IPS-18a (cell line): Measurements from ENCODE around the gene OR8D1.

Experiments used
- H3K27ac ChIP-seq: one replicate; pipeline ENCODE4 v1.5.1; 2013; ENCODE audit warnings: low read length
- H3K27me3 ChIP-seq: one replicate; pipeline ENCODE4 v1.6.1; 2013; ENCODE audit warnings: mild to moderate bottlenecking, low read length; ENCODE audit not compliant: control insufficient read depth, insufficient read depth
- H3K36me3 ChIP-seq: one replicate; pipeline ENCODE4 v1.6.1; 2013; ENCODE audit warnings: low read depth, low read length; ENCODE audit not compliant: control insufficient read depth
- H3K4me1 ChIP-seq: one replicate; pipeline ENCODE4 v1.6.1; 2013; ENCODE audit warnings: low read depth, low read length; ENCODE audit not compliant: control insufficient read depth
- H3K4me3 ChIP-seq: one replicate; pipeline ENCODE4 v1.5.1; 2013; ENCODE audit warnings: low read length
- H3K9ac ChIP-seq: one replicate; pipeline ENCODE4 v1.6.1; 2013; ENCODE audit warnings: mild to moderate bottlenecking, low read length, moderate library complexity
- H3K9me3 ChIP-seq: one replicate; pipeline ENCODE4 v1.6.1; 2013; ENCODE audit warnings: low read depth, low read length; ENCODE audit not compliant: control insufficient read depth

The OR8D1 gene

GRCh38 chr11:124313849-124314248 is at the start of gene OR8D1:
TSS of gene OR8D1 (minus strand) at chr11:124313949. CDS start at chr11:124310766, 3,183 bp downstream.
- Histone ChIP-seq H3K9ac (no peak within 1 kb of the TSS), H3K4me1 (no peaks in the 10 kb centered on the region), H3K9me3 (no peaks in the 10 kb centered on the region), H3K36me3 (no peaks in the 10 kb centered on the region), H3K27ac (no peak within 1 kb of the TSS), H3K4me3 (no peak within 1 kb of the TSS), H3K27me3 (no peaks in the 10 kb centered on the region)

GRCh38 chr11:124359566-124359965 is 45.8 kb upstream of the OR8D1 start:
- H3K27me3 ChIP-seq, result no peaks in the 10 kb centered on the region

GRCh38 chr11:124346311-124346955 is 32.7 kb upstream of the OR8D1 start:
- Histone ChIP-seq H3K36me3 (no peaks in the 10 kb centered on the region), H3K4me3 (no peak overlapping the region), H3K27ac (no peak overlapping the region), H3K27me3 (no peaks in the 10 kb centered on the region), H3K4me1 (no peaks in the 10 kb centered on the region), H3K9me3 (no peaks in the 10 kb centered on the region), H3K9ac (no peak overlapping the region)

More at GRCh38 chr11:124359566-124359965, 45.8 kb upstream of the OR8D1 start:
- H3K4me1 ChIP-seq, result no peaks in the 10 kb centered on the region
- no peaks in the 10 kb centered on the region for H3K9me3 ChIP-seq
- no peak overlapping the region for H3K4me3 ChIP-seq
- H3K36me3 ChIP-seq, result no peaks in the 10 kb centered on the region
- H3K9ac ChIP-seq, result no peak overlapping the region
- no peak overlapping the region for H3K27ac ChIP-seq

GRCh38 chr11:124344346-124344745 is 30.6 kb upstream of the OR8D1 start:
- Histone ChIP-seq H3K27ac (no peak overlapping the region), H3K4me1 (no peaks in the 10 kb centered on the region), H3K9me3 (no peaks in the 10 kb centered on the region), H3K27me3 (no peaks in the 10 kb centered on the region), H3K36me3 (no peaks in the 10 kb centered on the region), H3K4me3 (no peak overlapping the region), H3K9ac (no peak overlapping the region)

GRCh38 chr11:124340142-124340447 is 26.3 kb upstream of the OR8D1 start:
- H3K36me3 ChIP-seq, result no peaks in the 10 kb centered on the region
- no peaks in the 10 kb centered on the region for H3K27me3 ChIP-seq
- no peak overlapping the region for H3K9ac ChIP-seq
- no peaks in the 10 kb centered on the region for H3K4me1 ChIP-seq
- H3K27ac ChIP-seq, result no peak overlapping the region
- no peaks in the 10 kb centered on the region for H3K9me3 ChIP-seq
- no peak overlapping the region for H3K4me3 ChIP-seq

- Histone ChIP-seq H3K4me3 (no peak overlapping the region), H3K36me3 (no peaks in the 10 kb centered on the region), H3K9me3 (no peaks in the 10 kb centered on the region), H3K4me1 (no peaks in the 10 kb centered on the region), H3K27me3 (no peaks in the 10 kb centered on the region), H3K27ac (no peak overlapping the region), H3K9ac (no peak overlapping the region)
Observed at GRCh38 chr11:124339396-124340141, 25.8 kb upstream of the OR8D1 start.

- Histone ChIP-seq H3K4me3 (no peak overlapping the region), H3K9ac (no peak overlapping the region)
Observed at GRCh38 chr11:124331873-124332272, 18.1 kb upstream of the OR8D1 start.

GRCh38 chr11:124329787-124330478 is 16.2 kb upstream of the OR8D1 start:
- Histone ChIP-seq H3K9ac (no peak overlapping the region), H3K27me3 (no peaks in the 10 kb centered on the region)

More at GRCh38 chr11:124331873-124332272, 18.1 kb upstream of the OR8D1 start:
- Histone ChIP-seq H3K4me1 (no peaks in the 10 kb centered on the region), H3K27me3 (no peaks in the 10 kb centered on the region), H3K27ac (no peak overlapping the region), H3K9me3 (peaks cover 3% of the 10 kb centered on the region), H3K36me3 (no peaks in the 10 kb centered on the region)

GRCh38 chr11:124327775-124328174 is 14.0 kb upstream of the OR8D1 start:
- Histone ChIP-seq H3K4me3 (no peak overlapping the region), H3K4me1 (no peaks in the 10 kb centered on the region), H3K9me3 (peaks cover 3% of the 10 kb centered on the region), H3K27me3 (no peaks in the 10 kb centered on the region), H3K9ac (no peak overlapping the region), H3K36me3 (no peaks in the 10 kb centered on the region), H3K27ac (no peak overlapping the region)

More at GRCh38 chr11:124329787-124330478, 16.2 kb upstream of the OR8D1 start:
- no peaks in the 10 kb centered on the region for H3K4me1 ChIP-seq
- H3K27ac ChIP-seq, result no peak overlapping the region
- H3K9me3 ChIP-seq, result peaks cover 3% of the 10 kb centered on the region
- H3K4me3 ChIP-seq, result no peak overlapping the region
- no peaks in the 10 kb centered on the region for H3K36me3 ChIP-seq

- Histone ChIP-seq H3K9ac (no peak overlapping the region), H3K27ac (no peak overlapping the region), H3K27me3 (no peaks in the 10 kb centered on the region), H3K36me3 (no peaks in the 10 kb centered on the region), H3K9me3 (no peaks in the 10 kb centered on the region), H3K4me3 (no peak overlapping the region), H3K4me1 (no peaks in the 10 kb centered on the region)
Observed at GRCh38 chr11:124322356-124322755, 8.6 kb upstream of the OR8D1 start.

GRCh38 chr11:124320097-124320496 is 6.3 kb upstream of the OR8D1 start, which contains the start of gene OR8D2:
TSS of gene OR8D2 (minus strand) at chr11:124320197. CDS start at chr11:124320197, 0 bp downstream.
- Histone ChIP-seq H3K36me3 (no peaks in the 10 kb centered on the region), H3K4me3 (no peak within 1 kb of the TSS), H3K4me1 (no peaks in the 10 kb centered on the region), H3K27ac (no peak within 1 kb of the TSS), H3K27me3 (no peaks in the 10 kb centered on the region), H3K9me3 (no peaks in the 10 kb centered on the region), H3K9ac (no peak within 1 kb of the TSS)
